ENCODE data around the gene RABAC1. TPM values are rescaled to one million over a fixed set of nuclear protein-coding genes. Genes with fewer than 3 reads are reported as not detected.

RABAC1 gene
- total RNA-seq, 1 experiment from 2014 or later = 66.3 TPM

DNA sequence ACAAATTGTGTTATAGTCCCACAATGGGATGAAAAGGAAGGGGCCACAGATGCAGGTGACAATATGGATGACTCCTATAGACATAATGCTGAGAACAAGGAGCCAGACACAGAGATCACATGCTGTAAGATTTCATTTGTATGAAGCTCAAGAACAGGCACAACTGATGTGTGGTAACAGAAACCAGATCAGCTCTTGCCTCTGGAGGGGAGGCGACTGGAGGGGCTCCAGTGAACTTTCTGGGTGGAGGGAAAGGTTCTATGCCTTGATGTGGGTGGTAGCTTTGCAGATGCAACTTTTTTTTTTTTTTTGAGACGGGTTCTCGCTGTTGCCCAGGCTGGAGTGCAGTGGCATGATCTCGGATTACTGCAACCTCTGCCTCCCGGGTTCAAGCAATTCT, 6.0 kb upstream of the RABAC1 start:
- Histone ChIP-seq H3K9ac (ENCODE audit: low read length) (no peak overlapping the region), H3K27ac (ENCODE audit: low read depth, low read length) (no peak overlapping the region), H4K20me1 (ENCODE audit: insufficient read depth) (no peaks in the 10 kb centered on the region), H3K9me3 (ENCODE audit: control insufficient read depth in 1 of 2, insufficient read depth in 1 of 2, low read depth in 1 of 2, low read length in 2 of 2) (no peaks in the 10 kb centered on the region), H3K27me3 (ENCODE audit: insufficient read depth, low read length) (no peaks in the 10 kb centered on the region), H2AFZ (ENCODE audit: low read depth, low read length, poor library complexity, severe bottlenecking) (no peak overlapping the region), H3K4me1 (ENCODE audit: control insufficient read depth in 1 of 2, insufficient read depth in 2 of 2, low read length in 2 of 2) (peaks cover 7 to 11% of the 10 kb centered on the region in 2 experiments; a peak in 3 of 4 replicates), H3K9me2 (ENCODE audit: insufficient read depth) (no peaks in the 10 kb centered on the region), H3K4me2 (ENCODE audit: low read length) (no peak overlapping the region), H3K36me3 (ENCODE audit: control insufficient read depth in 1 of 2, insufficient read depth in 2 of 2, low read length in 2 of 2) (no peaks in the 10 kb centered on the region), H3K4me3 (replicated peaks in 1 of 2; ENCODE audit: low read depth in 1 of 2, low read length in 2 of 2) (no peak overlapping the region), H3K79me2 (ENCODE audit: insufficient read depth, low read length) (no peaks in the 10 kb centered on the region)
- POLR2A ChIA-PET = no interaction called here
- TF ChIP-seq RAD21 (IDR thresholded peaks at IDR 0.05; ENCODE audit: low read depth) = no peak
- TF ChIP-seq SP1 (IDR thresholded peaks at IDR 0.05; ENCODE audit: low read depth) = no peak
- no peak for TF ChIP-seq CEBPB (IDR thresholded peaks at IDR 0.05; ENCODE audit: low read depth)
- TF ChIP-seq, protein P1, sequence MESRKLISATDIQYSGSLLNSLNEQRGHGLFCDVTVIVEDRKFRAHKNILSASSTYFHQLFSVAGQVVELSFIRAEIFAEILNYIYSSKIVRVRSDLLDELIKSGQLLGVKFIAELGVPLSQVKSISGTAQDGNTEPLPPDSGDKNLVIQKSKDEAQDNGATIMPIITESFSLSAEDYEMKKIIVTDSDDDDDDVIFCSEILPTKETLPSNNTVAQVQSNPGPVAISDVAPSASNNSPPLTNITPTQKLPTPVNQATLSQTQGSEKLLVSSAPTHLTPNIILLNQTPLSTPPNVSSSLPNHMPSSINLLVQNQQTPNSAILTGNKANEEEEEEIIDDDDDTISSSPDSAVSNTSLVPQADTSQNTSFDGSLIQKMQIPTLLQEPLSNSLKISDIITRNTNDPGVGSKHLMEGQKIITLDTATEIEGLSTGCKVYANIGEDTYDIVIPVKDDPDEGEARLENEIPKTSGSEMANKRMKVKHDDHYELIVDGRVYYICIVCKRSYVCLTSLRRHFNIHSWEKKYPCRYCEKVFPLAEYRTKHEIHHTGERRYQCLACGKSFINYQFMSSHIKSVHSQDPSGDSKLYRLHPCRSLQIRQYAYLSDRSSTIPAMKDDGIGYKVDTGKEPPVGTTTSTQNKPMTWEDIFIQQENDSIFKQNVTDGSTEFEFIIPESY (IDR thresholded peaks at IDR 0.05; ENCODE audit: extremely low read depth, insufficient replicate concordance, low read length) = no peak
- TF ChIP-seq JUND (IDR thresholded peaks at IDR 0.05) = no peak
- no peak for TF ChIP-seq TCF7L2 (IDR thresholded peaks at IDR 0.05; ENCODE audit: borderline replicate concordance, extremely low read depth, insufficient read depth, insufficient read length)
- TF ChIP-seq, protein P2, sequence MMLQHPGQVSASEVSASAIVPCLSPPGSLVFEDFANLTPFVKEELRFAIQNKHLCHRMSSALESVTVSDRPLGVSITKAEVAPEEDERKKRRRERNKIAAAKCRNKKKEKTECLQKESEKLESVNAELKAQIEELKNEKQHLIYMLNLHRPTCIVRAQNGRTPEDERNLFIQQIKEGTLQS (IDR thresholded peaks at IDR 0.05) = no peak
- no peak for TF ChIP-seq EZH2phosphoT487 (IDR thresholded peaks at IDR 0.05; ENCODE audit: borderline replicate concordance)
- TF ChIP-seq POLR2A (IDR thresholded peaks at IDR 0.05; ENCODE audit: borderline replicate concordance, extremely low read depth, insufficient read depth, insufficient read length) = no peak
- TF ChIP-seq, protein P3, sequence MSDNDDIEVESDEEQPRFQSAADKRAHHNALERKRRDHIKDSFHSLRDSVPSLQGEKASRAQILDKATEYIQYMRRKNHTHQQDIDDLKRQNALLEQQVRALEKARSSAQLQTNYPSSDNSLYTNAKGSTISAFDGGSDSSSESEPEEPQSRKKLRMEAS (IDR thresholded peaks at IDR 0.05) = no peak
- TF ChIP-seq, protein P4, sequence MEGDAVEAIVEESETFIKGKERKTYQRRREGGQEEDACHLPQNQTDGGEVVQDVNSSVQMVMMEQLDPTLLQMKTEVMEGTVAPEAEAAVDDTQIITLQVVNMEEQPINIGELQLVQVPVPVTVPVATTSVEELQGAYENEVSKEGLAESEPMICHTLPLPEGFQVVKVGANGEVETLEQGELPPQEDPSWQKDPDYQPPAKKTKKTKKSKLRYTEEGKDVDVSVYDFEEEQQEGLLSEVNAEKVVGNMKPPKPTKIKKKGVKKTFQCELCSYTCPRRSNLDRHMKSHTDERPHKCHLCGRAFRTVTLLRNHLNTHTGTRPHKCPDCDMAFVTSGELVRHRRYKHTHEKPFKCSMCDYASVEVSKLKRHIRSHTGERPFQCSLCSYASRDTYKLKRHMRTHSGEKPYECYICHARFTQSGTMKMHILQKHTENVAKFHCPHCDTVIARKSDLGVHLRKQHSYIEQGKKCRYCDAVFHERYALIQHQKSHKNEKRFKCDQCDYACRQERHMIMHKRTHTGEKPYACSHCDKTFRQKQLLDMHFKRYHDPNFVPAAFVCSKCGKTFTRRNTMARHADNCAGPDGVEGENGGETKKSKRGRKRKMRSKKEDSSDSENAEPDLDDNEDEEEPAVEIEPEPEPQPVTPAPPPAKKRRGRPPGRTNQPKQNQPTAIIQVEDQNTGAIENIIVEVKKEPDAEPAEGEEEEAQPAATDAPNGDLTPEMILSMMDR (IDR thresholded peaks at IDR 0.05 in 2 of 3, conservative IDR thresholded peaks at IDR 0.05 in 1 of 3; ENCODE audit: borderline replicate concordance in 1 of 3, insufficient read depth in 1 of 3, low read depth in 2 of 3, low read length in 2 of 3) = no peak
- ATAC-seq = no peak
- intact Hi-C loops (cut with micrococcal nuclease) = no loop called here
- BruUV-seq (replicated peaks) = no TSS peak
- RAD21 ChIA-PET (ENCODE audit: low non-redundant PET in 1 of 2, low total read pairs in 2 of 2, uncharacterized antibody in 2 of 2, unreplicated experiment in 2 of 2) = no interaction called here
- CTCF ChIA-PET = interaction anchor here (1.1 kb wide), 1 partner anchor 70 kb away, joined by 4 read pairs; no protein-coding TSS in a partner anchor
- DNase-seq (ENCODE audit: low read depth, low spot score) = no peak

All from HCT116 (cell line).